ENCODE results near the gene TBC1D12.

The TBC1D12 gene

GRCh38 chr10:94546049-94546900 is 143.9 kb downstream of the TBC1D12 start:
- DNase-seq (ENCODE audit: low spot score), result peak; percentile 33

- no peak for DNase-seq (ENCODE audit: low spot score)
Observed at GRCh38 chr10:94546901-94547185, 144.5 kb downstream of the TBC1D12 start.

- DNase-seq (ENCODE audit: low spot score), result no peak
Observed at GRCh38 chr10:94549221-94549620, 146.9 kb downstream of the TBC1D12 start.

- DNase-seq (ENCODE audit: low spot score), result peak; percentile 55
Observed at GRCh38 chr10:94567714-94568307, 165.5 kb downstream of the TBC1D12 start.

- DNase-seq (ENCODE audit: low spot score), result no peak
Observed at GRCh38 chr10:94571081-94571480, 168.7 kb downstream of the TBC1D12 start.

- no peak for DNase-seq (ENCODE audit: low spot score)
Observed at GRCh38 chr10:94571528-94571927, 169.2 kb downstream of the TBC1D12 start.

GRCh38 chr10:94578790-94579189 is 176.4 kb downstream of the TBC1D12 start:
- no peak for DNase-seq (ENCODE audit: low spot score)

GRCh38 chr10:94583124-94583523 is 180.8 kb downstream of the TBC1D12 start:
- DNase-seq (ENCODE audit: low spot score), result no peak

Measured in kidney tubule cell (primary cell).